SK-N-MC (cell line): ENCODE measurements around the gene ADD3.

Source experiments
- DNase-seq: peaks from one replicate; pipeline ENCODE4 v3.0.0-alpha.2; 2011; ENCODE audit warnings: low read depth, low spot score
- H3K27ac ChIP-seq: fragments of 200-600 bp; sonication (generic); 2 replicates; pipeline ENCODE4 v1.5.1; 2016; ENCODE audit warnings: mixed run types
- H3K36me3 ChIP-seq: fragments of 200-600 bp; sonication (generic); 2 replicates; pipeline ENCODE4 v1.6.1; 2017; ENCODE audit warnings: antibody characterized with exemption, low read length, mixed read lengths; ENCODE audit not compliant: insufficient read depth
- H3K4me3 ChIP-seq: fragments of 200-600 bp; sonication (generic); 2 replicates; pipeline ENCODE4 v1.5.1; 2016
- H3K9ac ChIP-seq: fragments of 200-600 bp; sonication (generic); 2 replicates; pipeline ENCODE4 v1.8.0; 2017; ENCODE audit warnings: mixed run types, mixed read lengths; ENCODE audit not compliant: insufficient read length
- H3K9me3 ChIP-seq: fragments of 200-600 bp; sonication (generic); 2 replicates; pipeline ENCODE4 v1.6.1; 2017; ENCODE audit warnings: low read depth, mild to moderate bottlenecking, antibody characterized with exemption, low read length, moderate library complexity, mixed read lengths
- EZH2 ChIP-seq: fragments of 200-600 bp; sonication (generic); IDR thresholded peaks from one replicate; pipeline ENCODE4 v1.6.1; 2017; ENCODE audit warnings: antibody characterized with exemption
- FOXP2 ChIP-seq: optimal IDR thresholded peaks from 2 replicates; pipeline ENCODE3; 2011; ENCODE audit warnings: mild to moderate bottlenecking, moderate library complexity; ENCODE audit not compliant: insufficient read depth; ENCODE audit errors: extremely low read length, control extremely low read depth
- POLR2AphosphoS5 ChIP-seq: IDR thresholded peaks from 2 replicates; pipeline ENCODE4 v1.6.1; 2012; ENCODE audit warnings: mild to moderate bottlenecking, low read depth, low read length, borderline replicate concordance

Gene ADD3

GRCh38 chr10:109966961-109967738 lies 40.6 kb upstream of the ADD3 start:
- no peak overlapping the region for H3K4me3 ChIP-seq
- no peak for DNase-seq
- no peaks in the 10 kb centered on the region for H3K36me3 ChIP-seq
- H3K9ac ChIP-seq: no peak overlapping the region
- no peak overlapping the region for H3K27ac ChIP-seq
- no peak for TF ChIP-seq FOXP2
- no peak for TF ChIP-seq POLR2AphosphoS5
- TF ChIP-seq EZH2: no peak
- no peaks in the 10 kb centered on the region for H3K9me3 ChIP-seq

DNA sequence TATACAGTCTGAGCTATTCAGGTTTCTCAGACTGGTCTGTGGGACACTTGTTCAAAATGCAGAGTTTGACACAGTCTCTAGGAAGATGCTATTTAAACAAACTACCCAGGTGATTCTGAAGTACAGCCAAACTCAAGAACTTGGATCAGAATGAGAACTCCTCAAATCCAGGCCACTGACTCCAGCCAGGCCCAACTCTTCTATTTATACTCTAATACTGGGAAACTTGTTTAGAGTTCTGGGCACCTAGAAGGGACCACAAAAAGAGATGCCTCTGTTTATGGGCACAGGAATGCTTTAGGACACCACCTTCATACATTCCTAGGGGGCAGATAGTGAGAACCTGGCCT lies 40.1 kb upstream of the ADD3 start:
- no peaks in the 10 kb centered on the region for H3K36me3 ChIP-seq
- H3K9ac ChIP-seq: no peak overlapping the region
- H3K9me3 ChIP-seq: no peaks in the 10 kb centered on the region
- no peak for TF ChIP-seq FOXP2
- no peak for TF ChIP-seq POLR2AphosphoS5
- no peak for TF ChIP-seq EZH2
- DNase-seq: no peak
- H3K4me3 ChIP-seq: no peak overlapping the region
- no peak overlapping the region for H3K27ac ChIP-seq

DNA sequence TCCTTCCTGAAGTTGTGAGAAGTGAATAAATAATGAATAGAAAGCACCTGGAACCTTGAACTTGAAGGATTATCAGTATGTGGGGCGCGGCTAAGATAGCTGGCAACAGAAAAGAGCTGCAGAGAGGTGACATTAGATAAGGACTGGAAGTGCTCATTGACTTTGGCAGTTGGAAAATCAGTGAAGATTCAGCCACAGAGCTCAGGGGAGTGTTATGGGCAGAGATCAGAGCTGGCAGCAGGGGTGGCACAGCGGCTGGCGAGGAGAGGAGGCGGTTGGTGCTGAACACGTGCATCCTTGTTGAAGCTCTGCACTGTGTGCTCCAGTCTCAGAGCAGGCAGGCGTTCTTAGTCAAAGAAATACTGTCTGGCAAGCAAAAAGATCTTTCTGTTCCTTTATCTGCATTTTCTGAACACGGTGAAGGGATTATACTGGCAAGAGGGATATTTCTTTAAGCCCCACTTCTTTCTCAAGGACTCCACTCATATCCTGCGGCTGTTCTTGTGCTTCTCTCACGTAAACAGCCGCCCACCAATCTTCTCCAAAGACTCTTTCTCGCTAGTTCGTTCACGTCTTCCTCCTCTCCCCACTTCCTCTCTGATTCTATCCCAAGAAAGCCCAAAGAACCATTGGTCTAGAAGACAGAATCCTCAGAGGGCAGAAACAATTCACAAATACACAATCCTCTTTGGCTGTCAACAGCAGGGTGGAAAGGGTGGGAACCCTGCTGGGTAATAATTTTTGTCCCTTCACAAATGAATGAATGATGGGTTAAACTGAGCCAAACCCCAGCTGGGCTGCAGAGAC lies 38.6 kb upstream of the ADD3 start:
- TF ChIP-seq FOXP2 (no peak), POLR2AphosphoS5 (no peak), EZH2 (no peak)
- Histone ChIP-seq H3K27ac (no peak overlapping the region), H3K9ac (no peak overlapping the region), H3K4me3 (no peak overlapping the region), H3K9me3 (no peaks in the 10 kb centered on the region), H3K36me3 (no peaks in the 10 kb centered on the region)
- DNase-seq: no peak

DNA sequence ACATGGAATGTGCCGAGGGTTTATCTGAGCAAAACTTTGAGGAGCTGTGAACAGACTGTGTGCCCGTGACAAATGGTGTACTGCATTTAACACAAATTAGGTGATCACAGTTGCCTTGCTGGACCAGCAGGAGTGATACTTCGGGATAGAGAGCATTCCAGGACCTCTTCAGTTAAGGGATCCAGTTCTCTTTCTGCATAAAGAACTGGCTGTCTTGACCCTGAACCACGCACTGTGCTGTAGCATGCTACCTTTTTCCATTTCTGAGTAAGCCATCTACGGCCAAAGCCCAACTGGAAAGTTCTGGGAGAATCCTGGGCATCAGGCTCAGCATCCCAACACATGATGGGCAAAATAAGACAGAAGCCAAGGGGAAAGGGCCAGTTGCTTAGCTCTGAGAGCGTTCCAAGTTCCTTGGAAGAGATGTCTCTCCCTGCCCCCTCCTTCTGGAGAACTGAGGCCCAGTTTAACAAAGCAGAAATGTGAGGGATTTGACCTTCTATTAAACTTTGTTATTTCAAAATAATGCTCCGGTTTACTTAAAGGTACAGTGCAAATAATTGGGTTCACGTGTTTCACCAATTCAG lies 37.9 kb upstream of the ADD3 start:
- TF ChIP-seq EZH2 (no peak), POLR2AphosphoS5 (no peak), FOXP2 (no peak)
- H3K36me3 ChIP-seq: no peaks in the 10 kb centered on the region
- no peak overlapping the region for H3K27ac ChIP-seq
- no peaks in the 10 kb centered on the region for H3K9me3 ChIP-seq
- no peak overlapping the region for H3K9ac ChIP-seq
- no peak overlapping the region for H3K4me3 ChIP-seq
- no peak for DNase-seq

DNA sequence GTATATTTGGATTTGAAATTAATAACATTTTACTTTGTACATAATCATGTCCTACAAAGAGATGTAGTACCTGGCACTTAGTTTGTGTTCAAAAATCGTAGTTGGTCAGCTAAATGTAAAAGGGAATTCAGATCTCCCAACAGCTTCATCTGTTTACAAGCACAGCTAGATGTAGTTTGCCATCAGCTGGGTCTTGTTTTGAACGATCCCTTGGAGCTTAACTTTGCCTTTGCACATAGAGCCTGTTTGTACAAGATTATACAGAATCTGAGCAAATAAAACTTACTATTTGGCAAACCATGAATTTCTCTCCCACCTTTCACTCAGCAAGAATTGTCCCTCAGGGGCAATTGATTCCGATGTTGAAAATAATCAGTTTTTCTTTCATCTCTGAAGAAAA lies 36.1 kb upstream of the ADD3 start:
- no peak overlapping the region for H3K4me3 ChIP-seq
- no peak overlapping the region for H3K9ac ChIP-seq
- H3K27ac ChIP-seq: no peak overlapping the region
- no peaks in the 10 kb centered on the region for H3K9me3 ChIP-seq
- TF ChIP-seq POLR2AphosphoS5 (no peak), EZH2 (no peak), FOXP2 (no peak)
- DNase-seq: no peak
- no peaks in the 10 kb centered on the region for H3K36me3 ChIP-seq

- Histone ChIP-seq H3K27ac (no peak overlapping the region), H3K36me3 (no peaks in the 10 kb centered on the region), H3K9ac (no peak overlapping the region), H3K9me3 (no peaks in the 10 kb centered on the region), H3K4me3 (no peak overlapping the region)
- no peak for TF ChIP-seq EZH2
- no peak for TF ChIP-seq POLR2AphosphoS5
- TF ChIP-seq FOXP2: no peak
- DNase-seq: no peak
Observed at GRCh38 chr10:109972372-109973001, 35.3 kb upstream of the ADD3 start.

DNA sequence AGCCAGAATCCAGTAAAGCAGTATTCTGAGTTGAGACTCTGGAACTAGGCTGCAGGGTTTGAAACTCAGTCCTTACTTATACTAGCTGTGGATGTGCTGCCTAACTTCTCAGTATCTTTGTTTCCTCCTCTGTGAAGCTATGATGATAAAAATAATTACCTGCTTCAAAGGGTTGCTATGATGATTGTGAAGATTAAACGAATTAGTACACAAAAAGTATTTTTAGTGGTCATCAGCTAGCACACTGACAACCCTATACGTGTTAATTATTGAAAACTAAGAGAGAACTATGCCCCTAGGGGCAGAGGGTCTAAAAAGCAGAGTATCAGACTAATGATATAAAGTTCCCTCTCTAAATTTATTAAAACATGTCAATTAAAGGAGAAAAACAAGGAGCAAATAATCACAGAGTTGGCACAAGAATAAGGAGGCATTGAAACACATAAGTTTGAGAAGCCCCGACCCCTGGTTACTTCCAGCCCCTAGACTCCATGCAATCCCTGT lies 34.4 kb upstream of the ADD3 start:
- H3K36me3 ChIP-seq: no peaks in the 10 kb centered on the region
- DNase-seq: no peak

More for the DNA sequence above, 34.4 kb upstream of the ADD3 start:
- Histone ChIP-seq H3K27ac (no peak overlapping the region), H3K4me3 (no peak overlapping the region), H3K9ac (no peak overlapping the region), H3K9me3 (no peaks in the 10 kb centered on the region)
- TF ChIP-seq EZH2 (no peak), POLR2AphosphoS5 (no peak), FOXP2 (no peak)
